Cardiac muscle cell (in vitro differentiated cells and primary cell): ENCODE data around the gene HMCN1. TPM values are rescaled to one million over a fixed set of nuclear protein-coding genes. Genes with fewer than 3 reads are reported as not detected.
A peak's percentile ranks its signal among the peaks of the same experiment; 100 is the strongest.

ENCODE experiments used
- DNase-seq, 2 donors: peaks; one replicate each; pipeline versions ENCODE4 v3.0.0 to v3.0.0-alpha.2; 2010 to 2017; ENCODE audit warnings: low read depth in 1 of 2, low spot score in 1 of 2
- H3K27ac ChIP-seq: fragments of 200-600 bp; sonication (generic); 2 replicates; pipeline ENCODE4 v1.5.1; 2016
- H3K27me3 ChIP-seq: fragments of 200-600 bp; sonication (generic); 2 replicates; pipeline ENCODE4 v1.6.0; 2016; ENCODE audit warnings: control low read depth
- H3K36me3 ChIP-seq: fragments of 200-600 bp; sonication (generic); 2 replicates; pipeline ENCODE4 v1.5.1; 2016; ENCODE audit warnings: control low read depth
- H3K4me1 ChIP-seq: fragments of 200-600 bp; sonication (generic); 2 replicates; pipeline ENCODE4 v1.8.1; 2017; ENCODE audit warnings: low read depth, mild to moderate bottlenecking, mixed run types
- H3K4me3 ChIP-seq: fragments of 200-600 bp; sonication (generic); 2 replicates; pipeline ENCODE4 v1.5.1; 2016; ENCODE audit warnings: mild to moderate bottlenecking
- H3K9me3 ChIP-seq: fragments of 200-600 bp; sonication (generic); 2 replicates; pipeline ENCODE4 v1.5.1; 2017; ENCODE audit warnings: low read depth, mild to moderate bottlenecking, control low read depth
- polyA plus RNA-seq: library from polyadenylated mRNA; unstranded; fragments of >200 nt; fragmentation: Nextera tagmentation; extraction: Ambion mirVana; gene quantifications from 2 replicates; pipeline ENCODE4 v1.2.1, GENCODE V29; 2016
- total RNA-seq: library from RNA; depleted of rRNA; stranded (reverse); fragments of >200 nt; gene quantifications from 2 replicates; pipeline ENCODE4 v1.2.3, GENCODE V29; 2016
- TF ChIP-seq, protein P1 (sequence below): IDR thresholded peaks from 2 replicates; pipeline ENCODE4 v1.5.1; 2012; ENCODE audit warnings: low read depth, mild to moderate bottlenecking, low read length

HMCN1 gene
- total and polyA plus RNA-seq, 2 experiments from 2014 or later, result 4.9 to 28.5 TPM

- Histone ChIP-seq H3K4me3 (no peak overlapping the region), H3K27me3 (no peaks in the 10 kb centered on the region), H3K9me3 (no peaks in the 10 kb centered on the region), H3K4me1 (no peaks in the 10 kb centered on the region), H3K36me3 (no peaks in the 10 kb centered on the region), H3K27ac (no peak overlapping the region)
- DNase-seq, result peak; percentile 59 to 84
- TF ChIP-seq, protein P1, sequence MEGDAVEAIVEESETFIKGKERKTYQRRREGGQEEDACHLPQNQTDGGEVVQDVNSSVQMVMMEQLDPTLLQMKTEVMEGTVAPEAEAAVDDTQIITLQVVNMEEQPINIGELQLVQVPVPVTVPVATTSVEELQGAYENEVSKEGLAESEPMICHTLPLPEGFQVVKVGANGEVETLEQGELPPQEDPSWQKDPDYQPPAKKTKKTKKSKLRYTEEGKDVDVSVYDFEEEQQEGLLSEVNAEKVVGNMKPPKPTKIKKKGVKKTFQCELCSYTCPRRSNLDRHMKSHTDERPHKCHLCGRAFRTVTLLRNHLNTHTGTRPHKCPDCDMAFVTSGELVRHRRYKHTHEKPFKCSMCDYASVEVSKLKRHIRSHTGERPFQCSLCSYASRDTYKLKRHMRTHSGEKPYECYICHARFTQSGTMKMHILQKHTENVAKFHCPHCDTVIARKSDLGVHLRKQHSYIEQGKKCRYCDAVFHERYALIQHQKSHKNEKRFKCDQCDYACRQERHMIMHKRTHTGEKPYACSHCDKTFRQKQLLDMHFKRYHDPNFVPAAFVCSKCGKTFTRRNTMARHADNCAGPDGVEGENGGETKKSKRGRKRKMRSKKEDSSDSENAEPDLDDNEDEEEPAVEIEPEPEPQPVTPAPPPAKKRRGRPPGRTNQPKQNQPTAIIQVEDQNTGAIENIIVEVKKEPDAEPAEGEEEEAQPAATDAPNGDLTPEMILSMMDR, result peak; percentile 65
Measured at GRCh38 chr1:185813401-185813979, 79.3 kb downstream of the HMCN1 start.

- TF ChIP-seq, protein P1, result no peak
- H3K27me3 ChIP-seq, result no peaks in the 10 kb centered on the region
- DNase-seq, result peak in 1 of 2 donors; percentile 79
- no peaks in the 10 kb centered on the region for H3K4me1 ChIP-seq
- no peak overlapping the region for H3K27ac ChIP-seq
- H3K36me3 ChIP-seq, result no peaks in the 10 kb centered on the region
- H3K4me3 ChIP-seq, result no peak overlapping the region
- no peaks in the 10 kb centered on the region for H3K9me3 ChIP-seq
Measured at GRCh38 chr1:185816460-185816859, 82.3 kb downstream of the HMCN1 start.

DNA sequence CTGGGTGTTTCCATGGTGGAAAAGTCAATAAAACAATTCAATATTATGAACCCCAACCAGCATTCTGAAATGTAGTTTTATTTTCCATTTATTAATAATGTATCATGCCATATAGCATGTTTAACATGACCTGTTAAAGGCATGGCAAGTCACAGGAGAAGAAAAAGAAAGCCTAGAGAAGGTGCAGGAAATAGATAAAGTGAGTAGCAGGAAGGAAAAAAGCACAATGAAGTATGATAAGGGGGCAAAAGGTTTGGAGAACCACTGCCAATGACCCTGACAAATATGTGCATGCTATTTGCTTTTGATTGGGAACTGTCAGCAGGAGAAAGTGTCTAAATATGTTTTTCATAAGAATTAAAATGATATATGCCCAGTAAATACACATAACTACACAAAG, 85.6 kb downstream of the HMCN1 start:
- no peak overlapping the region for H3K4me3 ChIP-seq
- no peaks in the 10 kb centered on the region for H3K4me1 ChIP-seq
- TF ChIP-seq, protein P1, result no peak
- H3K9me3 ChIP-seq, result no peaks in the 10 kb centered on the region
- H3K27ac ChIP-seq, result no peak overlapping the region
- DNase-seq, result no peak
- no peaks in the 10 kb centered on the region for H3K27me3 ChIP-seq
- no peaks in the 10 kb centered on the region for H3K36me3 ChIP-seq

DNA sequence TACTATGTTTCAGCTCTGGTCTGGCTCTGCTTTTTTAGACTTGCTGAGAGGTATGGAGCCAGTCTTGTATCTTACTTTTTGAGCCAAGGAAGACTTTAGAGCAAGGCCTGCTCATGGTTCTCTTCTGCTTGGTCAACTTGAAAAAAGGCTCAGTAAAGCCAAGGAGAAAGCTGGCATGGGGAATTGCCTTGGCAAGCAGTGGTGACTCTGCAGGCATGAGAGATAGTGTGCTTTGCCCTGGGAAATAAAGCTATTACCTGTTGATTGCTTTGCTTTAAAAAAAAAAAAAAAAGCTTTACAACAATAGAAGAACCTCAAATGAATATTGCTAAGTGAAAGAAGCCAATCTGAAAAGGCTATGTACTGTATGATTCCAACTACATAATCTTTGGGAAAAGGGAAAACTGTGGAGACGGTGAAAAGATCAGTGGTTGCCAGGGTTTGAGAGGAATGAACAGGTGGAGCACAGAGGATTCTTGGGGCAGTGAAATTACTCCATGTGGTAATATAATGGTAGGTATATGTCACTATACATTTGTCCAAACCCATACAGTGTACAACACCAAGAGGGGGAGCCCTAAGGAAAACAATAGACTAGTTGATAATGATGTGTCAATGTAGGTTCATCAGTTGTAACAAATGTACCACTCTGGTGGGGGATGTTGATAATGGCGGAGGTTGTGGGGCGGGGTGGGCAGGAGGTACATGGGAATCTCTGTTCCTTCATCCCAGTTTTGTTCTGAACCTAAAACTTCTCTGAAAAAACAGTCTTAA, 87.6 kb downstream of the HMCN1 start:
- no peak overlapping the region for H3K27ac ChIP-seq
- TF ChIP-seq, protein P1, result no peak
- H3K36me3 ChIP-seq, result no peaks in the 10 kb centered on the region
- H3K9me3 ChIP-seq, result no peaks in the 10 kb centered on the region
- no peak for DNase-seq
- H3K27me3 ChIP-seq, result no peaks in the 10 kb centered on the region
- no peak overlapping the region for H3K4me3 ChIP-seq
- H3K4me1 ChIP-seq, result no peaks in the 10 kb centered on the region

DNA sequence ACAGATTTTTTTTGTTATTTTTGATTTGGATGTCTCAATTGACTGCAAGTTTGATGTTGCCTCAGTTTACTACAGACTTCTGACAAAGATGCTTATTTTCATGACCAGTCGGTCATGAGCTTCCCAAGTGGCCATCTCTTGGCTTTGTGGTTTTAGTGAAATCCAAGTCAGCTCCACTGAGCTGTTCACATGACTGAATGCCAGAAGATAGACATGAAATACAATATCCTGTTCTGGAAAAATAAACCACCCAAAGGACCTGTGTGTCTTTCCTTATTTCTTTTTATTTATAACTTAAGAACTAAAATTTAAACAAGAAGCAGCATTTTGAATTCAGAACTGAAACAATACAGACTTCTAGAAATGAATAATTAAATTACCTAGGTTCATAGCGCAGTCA, 89.3 kb downstream of the HMCN1 start:
- Histone ChIP-seq H3K4me3 (no peak overlapping the region), H3K36me3 (no peaks in the 10 kb centered on the region), H3K27me3 (no peaks in the 10 kb centered on the region), H3K4me1 (no peaks in the 10 kb centered on the region), H3K27ac (no peak overlapping the region), H3K9me3 (no peaks in the 10 kb centered on the region)
- peak in 1 of 2 donors; percentile 37 for DNase-seq
- TF ChIP-seq, protein P1, result no peak
